NCI-H2081 (cell line): ENCODE measurements around the gene HENMT1.
"Not testable (repeated sequence)": the region's sequence is repeated elsewhere in the genome, so short reads cannot be mapped to it uniquely, and the experiment has no call there.

Experiments used
- DNase-seq, 2 experiments: peaks; one replicate each; lab custom pipeline; 2025; lab: John Stamatoyannopoulos, UW

Gene HENMT1

DNA sequence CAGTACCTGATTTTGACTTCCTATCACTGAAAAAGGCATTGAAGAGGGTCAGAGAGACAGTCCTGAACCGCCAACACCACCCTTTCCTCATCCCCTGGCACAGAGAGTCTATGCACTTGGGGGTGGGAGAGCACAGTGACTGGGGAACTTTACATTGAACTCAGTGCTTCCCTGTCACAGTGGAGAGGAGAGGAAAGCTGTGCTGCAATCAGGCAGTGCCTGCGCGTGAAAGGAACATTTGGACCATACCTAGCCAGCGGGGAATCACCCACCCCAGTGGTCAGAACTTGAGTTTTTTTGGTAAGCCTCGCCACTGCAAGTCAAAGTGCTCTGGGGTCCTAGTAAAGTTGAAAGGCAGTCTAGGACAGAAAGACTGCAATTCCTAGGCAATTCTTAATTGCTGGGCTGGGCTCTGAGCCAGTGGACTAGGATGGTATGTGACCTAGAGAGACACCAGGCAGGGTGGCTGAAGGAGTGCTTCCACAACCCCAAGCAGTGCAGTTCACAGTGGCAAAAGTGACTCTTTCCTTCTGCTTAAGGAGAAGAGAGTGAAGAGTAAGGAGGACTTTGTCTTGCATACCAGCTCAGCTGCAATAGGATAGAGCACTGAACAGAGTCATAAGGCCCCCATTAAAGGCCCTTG is 9.4 kb upstream of the HENMT1 start:
- DNase-seq, result no peak

- no peak for DNase-seq
These were observed 8.8 kb upstream of the HENMT1 start for GRCh38 chr1:108669679-108670078.

- DNase-seq, result no peak
These were observed 7.9 kb upstream of the HENMT1 start for GRCh38 chr1:108668777-108669176.

GRCh38 chr1:108667422-108667821 is 6.5 kb upstream of the HENMT1 start:
- not testable (repeated sequence) for DNase-seq

GRCh38 chr1:108665771-108666170 is 4.9 kb upstream of the HENMT1 start:
- no peak for DNase-seq

DNA sequence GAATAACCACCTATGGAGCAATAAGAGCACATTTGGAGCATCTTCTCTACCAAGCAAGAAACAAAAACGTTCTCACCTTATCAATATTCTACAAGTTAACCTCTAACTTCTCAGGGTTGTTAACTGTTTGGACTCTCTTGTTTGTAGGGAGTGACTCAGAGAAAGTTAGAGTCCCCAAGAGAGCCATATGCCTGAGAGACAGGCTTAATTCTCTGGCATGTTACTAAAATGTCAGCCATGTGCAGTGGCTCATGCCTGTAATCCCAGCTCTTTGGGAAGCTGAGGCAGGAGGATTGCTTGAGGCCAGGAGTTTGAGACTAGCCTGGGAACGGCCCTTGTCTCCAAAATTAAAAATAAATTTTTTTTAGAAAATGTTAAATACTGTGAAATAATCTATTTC is 4.2 kb upstream of the HENMT1 start:
- DNase-seq, result no peak

DNA sequence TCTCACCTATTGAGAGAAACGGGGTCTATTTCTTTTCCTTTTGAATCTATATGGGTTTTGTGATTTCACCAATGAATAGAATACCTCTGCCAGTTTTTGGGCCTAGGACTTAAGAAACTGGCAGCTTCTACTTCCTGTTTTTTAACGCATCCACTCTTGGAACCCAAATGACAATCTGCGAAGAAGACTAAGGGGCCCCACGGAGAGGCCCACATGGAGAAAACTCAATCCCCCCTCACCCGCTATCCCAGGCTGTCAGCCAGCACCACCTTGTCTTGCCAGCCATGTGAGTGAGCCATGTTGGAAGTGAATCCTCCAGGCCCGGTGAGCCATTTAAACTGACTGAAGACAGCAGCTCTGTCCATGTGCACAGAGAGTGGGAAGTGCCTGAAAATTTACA is 3.6 kb upstream of the HENMT1 start:
- no peak for DNase-seq

DNA sequence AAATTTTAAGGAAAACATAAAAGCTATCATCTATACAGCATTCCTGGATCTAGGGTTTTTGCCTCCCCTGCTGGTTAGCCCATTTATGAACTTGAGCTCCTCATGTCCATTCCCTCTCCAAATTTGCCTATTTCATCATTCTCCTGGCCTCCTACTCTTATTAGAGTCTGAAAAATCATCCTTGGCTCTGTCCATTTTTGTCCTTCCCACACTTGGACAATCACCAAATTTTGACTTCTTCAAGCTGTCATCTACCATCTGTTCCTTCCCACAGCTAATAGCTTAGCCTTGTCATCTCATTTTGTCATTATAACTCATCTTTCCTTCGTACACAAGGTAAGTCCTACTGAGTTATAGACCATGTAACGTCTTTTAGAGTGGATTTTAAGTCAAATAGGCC is 2.2 kb upstream of the HENMT1 start:
- DNase-seq, result no peak

DNA sequence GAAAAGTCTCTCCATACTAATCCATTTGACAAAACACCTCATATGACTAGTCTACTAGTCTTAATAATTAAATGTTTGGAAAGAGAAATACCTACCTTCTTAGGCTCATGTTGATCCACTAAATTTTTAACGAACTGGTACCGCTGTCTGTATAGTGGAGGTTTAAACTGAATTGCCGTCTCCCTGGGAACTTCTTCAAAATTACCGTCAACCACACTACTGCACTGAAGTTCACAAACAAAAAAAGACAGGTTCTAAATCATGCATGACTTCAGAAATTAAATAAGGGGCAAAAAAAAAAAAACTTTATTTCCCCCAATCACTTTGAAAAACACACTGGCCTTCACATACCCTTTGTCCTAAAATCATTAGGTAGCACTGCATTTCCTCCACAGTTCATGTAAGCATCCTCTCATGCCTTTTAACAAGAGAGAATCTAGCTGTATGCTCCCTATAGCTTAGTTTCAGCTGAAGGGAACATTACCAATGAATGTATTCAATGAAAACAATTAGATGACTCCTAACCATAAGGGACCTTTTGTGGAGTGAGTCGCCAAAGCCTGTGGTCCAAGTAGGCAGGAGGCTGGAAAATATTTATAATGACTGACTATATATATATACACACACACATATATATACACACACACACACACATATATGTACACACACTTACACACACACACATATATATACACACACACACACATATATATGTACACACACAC is 3.4 kb downstream of the HENMT1 start:
- no peak for DNase-seq

- DNase-seq, result no peak
These were observed 7.3 kb downstream of the HENMT1 start for GRCh38 chr1:108653431-108654105.

GRCh38 chr1:108646648-108647269 is 14.1 kb downstream of the HENMT1 start:
- DNase-seq, result no peak

DNA sequence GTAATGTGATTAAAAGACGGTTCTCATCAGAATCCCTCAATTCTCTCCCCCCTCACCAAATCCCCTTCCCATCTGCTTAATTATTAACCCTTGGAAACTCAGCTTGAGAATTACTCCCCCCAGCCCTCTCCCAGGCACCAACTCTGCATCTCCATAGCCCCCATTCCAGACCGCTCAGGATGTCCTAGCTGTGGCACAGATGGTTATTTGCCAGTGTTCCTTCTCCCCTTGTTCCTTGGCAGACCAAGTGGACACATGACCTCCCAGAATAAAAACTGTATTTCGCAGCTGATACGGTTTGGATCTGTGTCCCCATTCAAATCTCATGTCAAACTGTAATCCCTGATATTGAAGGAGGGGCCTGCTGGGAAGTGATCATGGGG is 14.6 kb downstream of the HENMT1 start:
- no peak for DNase-seq

DNA sequence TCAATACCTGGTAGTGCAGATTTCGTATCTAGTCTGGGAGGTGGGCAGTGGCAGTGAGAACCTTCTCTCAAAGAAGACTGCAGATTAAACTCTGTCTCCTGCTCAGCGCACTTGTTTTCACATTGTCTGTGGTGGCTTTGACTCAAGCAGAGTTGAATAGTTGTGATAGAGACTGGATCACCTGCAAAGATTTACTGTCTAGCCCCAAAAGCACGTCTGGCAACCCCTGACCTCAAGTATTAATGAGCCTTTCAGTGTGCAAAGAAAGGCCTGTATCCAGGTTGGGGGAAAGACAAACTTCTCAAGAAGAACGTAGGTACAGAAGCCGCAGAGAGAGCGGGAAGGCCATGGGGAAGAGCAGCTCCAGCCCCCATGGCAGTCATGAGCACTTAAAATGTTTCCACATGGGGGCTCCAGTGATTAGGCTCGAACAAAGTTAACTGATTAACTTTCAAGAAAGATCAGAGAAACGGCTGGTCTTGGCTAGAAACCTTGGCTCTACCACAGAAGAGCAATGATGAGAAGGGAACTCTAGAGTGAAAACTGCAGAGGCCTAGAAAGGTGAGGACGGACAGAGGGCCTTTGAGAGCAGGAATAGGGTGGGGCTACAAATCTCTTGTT is 15.2 kb downstream of the HENMT1 start:
- no peak for DNase-seq

DNA sequence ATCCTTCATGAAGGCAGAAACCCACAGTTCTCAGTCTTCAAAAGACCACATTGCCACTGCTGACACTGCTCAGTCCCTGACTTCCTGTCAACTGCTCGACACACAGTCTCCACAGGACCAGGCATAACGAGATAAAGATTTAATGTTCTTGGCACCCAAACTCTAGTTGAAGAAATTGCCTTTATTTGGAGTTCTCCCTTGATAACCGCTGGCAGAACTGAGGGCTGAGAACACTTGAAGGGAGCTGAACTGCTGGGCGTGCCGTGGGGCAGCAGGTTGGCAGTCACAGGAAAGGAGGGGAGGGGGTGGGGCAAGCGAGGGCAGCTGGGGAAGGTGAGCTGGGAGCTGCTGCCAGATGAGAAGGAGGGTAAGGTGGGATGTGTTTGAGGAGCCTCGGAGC is 15.9 kb downstream of the HENMT1 start:
- no peak for DNase-seq

DNA sequence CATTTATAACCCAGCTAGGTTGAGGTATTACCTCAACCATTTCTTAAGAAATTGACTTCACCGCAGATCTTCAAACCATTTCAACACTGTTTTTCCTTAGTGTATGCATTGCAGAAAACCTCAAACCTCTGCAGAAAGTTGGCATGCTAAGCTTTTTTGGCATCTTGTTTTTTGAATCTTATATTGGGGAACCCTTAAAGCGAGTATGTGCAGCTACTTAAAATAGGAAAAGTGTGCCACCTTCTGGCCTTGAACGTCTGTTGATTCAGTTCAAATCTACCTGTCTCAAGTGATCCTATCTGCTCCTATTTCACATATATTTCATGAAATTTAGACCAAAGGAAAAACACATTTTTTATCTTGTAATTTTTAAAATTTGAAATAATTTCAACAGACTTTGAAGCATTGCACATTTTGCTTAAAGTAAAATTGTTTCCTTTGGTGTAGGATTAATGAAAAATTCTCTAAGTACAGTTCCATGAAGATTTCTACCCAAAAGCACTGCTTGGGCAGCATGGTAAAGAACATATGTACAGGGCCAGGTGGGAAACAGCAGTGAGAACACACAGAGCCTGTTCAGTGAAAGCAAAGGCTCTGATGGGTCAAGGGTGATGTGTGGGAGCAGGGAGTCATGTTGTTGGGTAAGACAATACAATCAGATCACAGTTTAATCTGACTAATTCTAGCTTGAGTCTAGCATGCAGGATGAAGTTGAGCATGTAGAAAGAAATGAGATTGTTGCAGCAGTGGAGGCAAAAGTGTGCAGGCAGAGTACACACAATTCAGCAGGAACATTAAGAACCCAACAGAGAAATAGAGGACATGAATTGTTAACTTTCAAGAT is 17.2 kb downstream of the HENMT1 start:
- DNase-seq, result peak; percentile 36 to 56

DNA sequence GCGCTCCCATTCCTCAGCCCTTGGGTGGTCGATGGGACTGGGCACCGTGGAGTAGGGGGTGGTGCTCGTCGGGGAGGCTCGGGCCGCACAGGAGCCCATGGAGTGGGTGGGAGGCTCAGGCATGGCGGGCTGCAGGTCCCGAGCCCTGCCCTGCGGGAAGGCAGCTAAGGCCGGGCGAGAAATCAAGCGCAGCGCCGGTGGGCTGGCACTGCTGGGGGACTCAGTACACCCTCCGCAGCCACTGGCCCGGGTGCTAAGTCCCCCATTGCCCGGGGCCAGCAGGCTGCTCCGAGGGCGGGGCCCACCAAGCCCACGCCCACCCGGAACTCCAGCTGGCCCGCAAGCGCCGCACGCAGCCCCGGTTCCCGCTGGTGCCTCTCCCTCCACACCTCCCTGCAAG is 20.0 kb downstream of the HENMT1 start:
- DNase-seq, result not testable (repeated sequence)

DNA sequence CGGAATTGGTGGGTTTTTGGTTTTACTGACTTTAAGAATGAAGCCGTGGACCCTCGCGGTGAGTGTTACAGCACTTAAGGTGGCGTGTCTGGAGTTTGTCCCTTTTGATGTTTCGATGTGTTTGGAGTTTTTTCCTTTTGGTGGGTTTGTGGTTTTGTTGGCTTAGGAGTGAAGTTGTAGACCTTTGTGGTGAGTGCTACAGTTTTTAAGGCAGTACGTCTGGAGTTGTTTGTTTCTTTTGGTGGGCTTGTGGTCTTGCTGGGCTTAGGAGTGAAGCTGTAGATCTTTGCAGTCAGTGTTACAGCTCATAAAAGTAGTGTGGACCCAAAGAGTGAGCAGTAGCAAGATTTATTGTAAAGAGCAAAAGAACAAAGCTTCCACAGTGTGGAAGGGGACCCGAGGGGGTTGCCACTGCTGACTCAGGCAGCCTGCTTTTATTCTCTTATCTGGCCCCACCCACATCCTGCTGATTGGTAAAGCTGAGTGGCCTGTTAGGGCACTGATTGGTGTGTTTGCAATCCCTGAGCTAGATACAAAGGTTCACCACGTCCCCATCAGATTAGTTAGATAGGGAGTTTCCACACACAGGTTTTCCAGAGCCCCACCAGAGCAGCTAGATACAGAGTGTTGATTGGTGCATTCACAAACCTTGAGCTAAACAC is 20.9 kb downstream of the HENMT1 start:
- DNase-seq, result no peak

DNA sequence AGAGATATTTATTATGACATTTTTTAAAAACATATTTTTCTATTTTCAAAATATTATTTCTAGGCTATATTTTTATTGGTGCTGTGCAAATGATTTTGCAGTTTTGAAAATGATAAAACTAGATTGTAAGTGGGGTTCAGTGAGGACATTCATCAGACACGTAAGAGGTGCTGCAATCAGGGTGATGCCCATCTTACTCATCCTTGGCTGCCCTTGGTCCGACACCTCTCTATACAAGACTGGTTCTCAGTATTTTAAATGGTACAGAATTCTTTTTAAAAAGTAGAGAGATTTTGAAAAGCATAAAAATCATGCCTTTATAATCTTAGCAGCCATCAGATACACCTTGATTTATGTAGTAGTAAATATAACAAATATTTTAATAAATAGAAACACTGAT is 24.0 kb downstream of the HENMT1 start:
- no peak for DNase-seq

GRCh38 chr1:108634521-108634920 is 26.4 kb downstream of the HENMT1 start:
- no peak for DNase-seq

DNA sequence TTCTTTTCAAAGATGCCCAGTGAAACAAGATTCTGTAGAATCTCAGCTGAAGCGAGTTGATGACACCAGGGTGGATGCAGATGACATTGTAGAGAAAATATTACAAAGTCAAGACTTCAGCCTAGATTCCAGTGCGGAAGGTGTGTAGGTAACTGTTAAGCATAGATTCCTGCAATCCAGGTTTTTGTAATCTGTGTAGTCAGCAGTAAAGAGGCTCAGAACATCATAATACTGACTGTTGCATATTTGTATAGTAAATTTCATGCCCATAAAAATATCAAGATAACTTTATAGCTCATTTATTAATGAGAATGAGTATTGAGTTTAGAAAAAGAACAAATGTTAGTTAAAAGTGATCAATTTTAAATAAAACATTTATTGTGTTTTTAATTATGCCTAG is 32.2 kb downstream of the HENMT1 start:
- DNase-seq, result no peak

- DNase-seq, result no peak
These were observed 32.9 kb downstream of the HENMT1 start for GRCh38 chr1:108627951-108628350.
